Activated CD4-positive, alpha-beta T cell treated with anti-CD3 and anti-CD28 coated beads, Interleukin-2, Interleukin-6, amounts not matched to agents 100 ng/mL and 50 ng/mL, durations not matched to agents 16 hours and 8 hours (primary cell): Measurements from ENCODE around the gene TMC8.
"Not testable (repeated sequence)": the region's sequence is repeated elsewhere in the genome, so short reads cannot be mapped to it uniquely, and the experiment has no call there.

ENCODE experiments used
- DNase-seq: peaks from one replicate; pipeline ENCODE4 v3.0.0-alpha.2; 2020

TMC8 gene

GRCh38 chr17:78163881-78164747 lies 33.5 kb downstream of the TMC8 start:
- no peak for DNase-seq

- no peak for DNase-seq
Measured at GRCh38 chr17:78164748-78165607, 34.4 kb downstream of the TMC8 start.

- no peak for DNase-seq
Measured at GRCh38 chr17:78166416-78166815, 35.8 kb downstream of the TMC8 start.

- peak; percentile 93 for DNase-seq
Measured at GRCh38 chr17:78168242-78168902, 37.8 kb downstream of the TMC8 start, which contains the start of gene SYNGR2. SYNGR2 (plus strand) TSS chr17:78168581; CDS start chr17:78168617, 36 bp downstream.

- peak; percentile 62 for DNase-seq
Measured at GRCh38 chr17:78168903-78169793, 38.6 kb downstream of the TMC8 start.

- no peak for DNase-seq
Measured at GRCh38 chr17:78170692-78171590, 40.4 kb downstream of the TMC8 start.

- not testable (repeated sequence) for DNase-seq
Measured at GRCh38 chr17:78171591-78172248, 41.1 kb downstream of the TMC8 start.

- no peak for DNase-seq
Measured at GRCh38 chr17:78172249-78173051, 41.9 kb downstream of the TMC8 start.

- peak; percentile 35 for DNase-seq
Measured at GRCh38 chr17:78173097-78173715, 42.6 kb downstream of the TMC8 start.

GRCh38 chr17:78174346-78174869 lies 43.8 kb downstream of the TMC8 start:
- no peak for DNase-seq

GRCh38 chr17:78174870-78175642 lies 44.5 kb downstream of the TMC8 start:
- no peak for DNase-seq

GRCh38 chr17:78175643-78175981 lies 45.0 kb downstream of the TMC8 start:
- DNase-seq: no peak

GRCh38 chr17:78176548-78177025 lies 46.0 kb downstream of the TMC8 start:
- DNase-seq: peak; percentile 86

- DNase-seq: no peak
Measured at GRCh38 chr17:78179372-78179771, 48.8 kb downstream of the TMC8 start.

- no peak for DNase-seq
Measured at GRCh38 chr17:78180083-78180482, 49.5 kb downstream of the TMC8 start.

- DNase-seq: no peak
Measured at GRCh38 chr17:78180508-78180907, 49.9 kb downstream of the TMC8 start.

GRCh38 chr17:78182504-78182903 lies 51.9 kb downstream of the TMC8 start:
- DNase-seq: no peak

GRCh38 chr17:78183916-78184315 lies 53.3 kb downstream of the TMC8 start:
- DNase-seq: no peak
